ENCODE data around the gene PAF1.

DNA sequence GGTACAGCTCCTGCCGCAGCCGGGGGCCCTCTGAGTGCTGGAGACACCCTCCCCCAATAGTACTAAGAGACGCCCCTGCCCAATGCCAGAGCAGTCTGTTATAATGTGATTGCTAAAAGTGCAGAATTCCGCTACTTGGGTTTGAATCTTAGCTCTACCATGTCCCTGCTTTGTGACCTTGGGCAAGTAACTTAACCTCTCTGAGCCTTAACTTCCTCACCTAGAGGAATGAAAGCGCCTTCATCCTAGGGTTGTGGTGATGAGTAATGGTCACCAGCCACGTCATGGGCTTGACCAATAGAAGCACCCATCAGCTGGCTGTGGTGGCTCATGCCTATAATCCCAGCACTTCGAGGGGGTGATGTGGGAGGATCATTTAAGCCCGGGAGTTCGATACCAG is 28.1 kb upstream of the PAF1 start:
- TF ChIP-seq POLR2A (IDR thresholded peaks at IDR 0.05) (no peak), EP300 (IDR thresholded peaks at IDR 0.05) (no peak), POLR2AphosphoS5 (IDR thresholded peaks at IDR 0.05) (no peak)
- TF ChIP-seq, protein P1, sequence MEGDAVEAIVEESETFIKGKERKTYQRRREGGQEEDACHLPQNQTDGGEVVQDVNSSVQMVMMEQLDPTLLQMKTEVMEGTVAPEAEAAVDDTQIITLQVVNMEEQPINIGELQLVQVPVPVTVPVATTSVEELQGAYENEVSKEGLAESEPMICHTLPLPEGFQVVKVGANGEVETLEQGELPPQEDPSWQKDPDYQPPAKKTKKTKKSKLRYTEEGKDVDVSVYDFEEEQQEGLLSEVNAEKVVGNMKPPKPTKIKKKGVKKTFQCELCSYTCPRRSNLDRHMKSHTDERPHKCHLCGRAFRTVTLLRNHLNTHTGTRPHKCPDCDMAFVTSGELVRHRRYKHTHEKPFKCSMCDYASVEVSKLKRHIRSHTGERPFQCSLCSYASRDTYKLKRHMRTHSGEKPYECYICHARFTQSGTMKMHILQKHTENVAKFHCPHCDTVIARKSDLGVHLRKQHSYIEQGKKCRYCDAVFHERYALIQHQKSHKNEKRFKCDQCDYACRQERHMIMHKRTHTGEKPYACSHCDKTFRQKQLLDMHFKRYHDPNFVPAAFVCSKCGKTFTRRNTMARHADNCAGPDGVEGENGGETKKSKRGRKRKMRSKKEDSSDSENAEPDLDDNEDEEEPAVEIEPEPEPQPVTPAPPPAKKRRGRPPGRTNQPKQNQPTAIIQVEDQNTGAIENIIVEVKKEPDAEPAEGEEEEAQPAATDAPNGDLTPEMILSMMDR (IDR thresholded peaks at IDR 0.05): no peak

Measured in stomach (tissue), 4 donors.